Fibroblast of mammary gland (primary cell): ENCODE data around the gene TMEM141.
A peak's percentile ranks its signal among the peaks of the same experiment; 100 is the strongest.
"Not testable (repeated sequence)": the region's sequence is repeated elsewhere in the genome, so short reads cannot be mapped to it uniquely, and the experiment has no call there.

Experiments used
- DNase-seq: peaks from one replicate; pipeline ENCODE4 v3.0.0-alpha.2; 2010; ENCODE audit warnings: low read depth
- H3K4me3 ChIP-seq: 2 replicates; pipeline ENCODE4 v1.5.1; 2011; ENCODE audit warnings: low read depth, mild to moderate bottlenecking, low read length, moderate library complexity; ENCODE audit not compliant: control insufficient read depth
- TF ChIP-seq, protein P1 (sequence below): conservative IDR thresholded peaks from 2 replicates; pipeline ENCODE4 v1.5.1; 2011; ENCODE audit warnings: low read depth, low read length, inconsistent platforms; ENCODE audit not compliant: control insufficient read depth, insufficient read depth

TMEM141 gene

DNA sequence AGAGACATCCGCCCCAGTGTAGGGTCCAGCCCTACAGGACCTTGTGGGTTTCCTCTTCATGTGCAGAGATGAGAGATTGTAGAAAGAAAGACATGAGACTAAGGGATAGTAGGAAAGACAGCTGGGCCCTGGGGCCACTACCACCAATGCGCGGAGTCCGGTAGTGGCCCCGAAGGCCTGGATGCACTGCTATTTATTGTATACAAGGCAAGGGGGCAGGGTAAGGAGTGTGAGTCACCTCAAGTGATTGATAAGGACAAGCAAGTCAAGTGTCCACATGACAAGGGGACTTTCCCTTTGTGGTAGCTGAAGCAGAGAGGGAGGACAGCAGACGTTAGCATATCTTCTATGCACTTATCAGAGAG lies 6.2 kb upstream of the TMEM141 start:
- H3K4me3 ChIP-seq: no peak overlapping the region
- TF ChIP-seq, protein P1, sequence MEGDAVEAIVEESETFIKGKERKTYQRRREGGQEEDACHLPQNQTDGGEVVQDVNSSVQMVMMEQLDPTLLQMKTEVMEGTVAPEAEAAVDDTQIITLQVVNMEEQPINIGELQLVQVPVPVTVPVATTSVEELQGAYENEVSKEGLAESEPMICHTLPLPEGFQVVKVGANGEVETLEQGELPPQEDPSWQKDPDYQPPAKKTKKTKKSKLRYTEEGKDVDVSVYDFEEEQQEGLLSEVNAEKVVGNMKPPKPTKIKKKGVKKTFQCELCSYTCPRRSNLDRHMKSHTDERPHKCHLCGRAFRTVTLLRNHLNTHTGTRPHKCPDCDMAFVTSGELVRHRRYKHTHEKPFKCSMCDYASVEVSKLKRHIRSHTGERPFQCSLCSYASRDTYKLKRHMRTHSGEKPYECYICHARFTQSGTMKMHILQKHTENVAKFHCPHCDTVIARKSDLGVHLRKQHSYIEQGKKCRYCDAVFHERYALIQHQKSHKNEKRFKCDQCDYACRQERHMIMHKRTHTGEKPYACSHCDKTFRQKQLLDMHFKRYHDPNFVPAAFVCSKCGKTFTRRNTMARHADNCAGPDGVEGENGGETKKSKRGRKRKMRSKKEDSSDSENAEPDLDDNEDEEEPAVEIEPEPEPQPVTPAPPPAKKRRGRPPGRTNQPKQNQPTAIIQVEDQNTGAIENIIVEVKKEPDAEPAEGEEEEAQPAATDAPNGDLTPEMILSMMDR: no peak
- no peak for DNase-seq

DNA sequence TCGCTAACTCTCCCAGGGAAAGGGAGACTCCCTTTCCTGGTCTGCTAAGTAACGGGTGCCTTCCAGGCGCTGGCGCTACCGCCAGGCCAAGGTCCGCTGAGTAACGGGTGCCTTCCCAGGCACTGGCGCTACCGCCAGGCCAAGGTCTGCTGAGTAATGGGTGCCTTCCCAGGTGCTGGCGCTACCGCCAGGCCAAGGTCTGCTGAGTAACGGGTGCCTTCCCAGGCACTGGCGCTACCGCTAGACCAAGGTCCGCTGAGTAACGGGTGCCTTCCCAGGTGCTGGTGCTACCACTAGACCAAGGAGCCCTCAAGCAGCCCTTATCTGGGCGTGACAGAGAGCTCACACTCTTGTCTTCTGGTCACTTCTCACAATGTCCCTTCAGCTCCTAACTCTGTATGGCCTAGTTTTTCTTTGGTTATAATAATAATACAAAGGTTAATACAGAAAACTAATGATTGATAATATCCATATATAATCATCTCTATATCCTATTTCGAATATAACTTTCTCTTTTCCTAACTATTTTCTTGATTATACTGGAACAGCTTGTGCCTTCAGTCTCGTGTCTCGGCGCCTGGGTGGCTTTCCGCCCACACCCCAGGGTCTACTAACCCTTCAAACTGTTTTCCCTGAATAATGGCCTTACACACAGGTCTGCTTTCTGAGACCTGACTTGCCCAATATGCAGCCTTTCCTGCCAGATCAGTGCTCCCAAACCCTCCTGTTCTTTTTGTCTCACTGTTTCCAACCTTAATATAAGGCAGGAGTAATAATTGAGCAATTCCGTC lies 5.4 kb upstream of the TMEM141 start:
- not testable (repeated sequence) for DNase-seq, H3K4me3 ChIP-seq

DNA sequence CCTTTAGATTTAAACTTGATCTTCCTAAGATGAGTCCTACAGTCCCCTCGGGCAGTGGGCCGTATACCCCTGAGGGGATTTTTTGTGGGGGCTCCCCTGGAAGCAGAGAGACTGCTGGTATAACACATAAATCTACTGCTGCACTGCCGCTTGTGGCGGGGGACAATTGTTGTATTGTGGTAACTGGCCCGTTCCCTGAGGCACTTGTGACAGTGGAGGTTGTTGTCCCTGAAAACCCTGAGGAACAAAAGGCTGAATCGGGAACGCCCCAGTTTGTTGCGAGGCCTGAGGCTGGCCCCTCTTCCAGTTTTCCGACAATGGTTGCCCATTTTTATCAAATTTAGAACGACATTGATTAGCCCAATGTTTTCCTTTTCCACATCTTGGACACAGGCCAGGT lies 4.7 kb upstream of the TMEM141 start:
- no peak for DNase-seq
- TF ChIP-seq, protein P1: no peak
- no peak overlapping the region for H3K4me3 ChIP-seq

DNA sequence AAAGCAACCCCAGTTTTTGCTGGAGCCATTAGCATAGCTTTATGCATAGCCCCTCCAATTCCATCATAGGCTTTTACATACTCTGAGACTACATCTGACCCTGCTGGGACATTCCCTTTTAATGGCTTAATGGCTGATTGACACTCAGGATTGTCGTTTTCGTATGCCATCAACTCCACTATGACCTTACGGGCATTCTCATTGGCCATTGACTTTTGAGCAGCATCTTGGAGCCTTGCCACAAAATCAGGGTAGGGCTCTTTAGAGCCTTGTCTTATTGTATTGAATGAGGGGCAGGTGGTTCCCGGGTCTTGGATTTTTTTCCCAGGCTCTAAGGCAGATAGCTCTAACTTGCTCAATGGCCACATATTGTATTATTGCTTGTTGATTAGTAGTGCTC lies 4.2 kb upstream of the TMEM141 start:
- H3K4me3 ChIP-seq, DNase-seq: not testable (repeated sequence)

DNA sequence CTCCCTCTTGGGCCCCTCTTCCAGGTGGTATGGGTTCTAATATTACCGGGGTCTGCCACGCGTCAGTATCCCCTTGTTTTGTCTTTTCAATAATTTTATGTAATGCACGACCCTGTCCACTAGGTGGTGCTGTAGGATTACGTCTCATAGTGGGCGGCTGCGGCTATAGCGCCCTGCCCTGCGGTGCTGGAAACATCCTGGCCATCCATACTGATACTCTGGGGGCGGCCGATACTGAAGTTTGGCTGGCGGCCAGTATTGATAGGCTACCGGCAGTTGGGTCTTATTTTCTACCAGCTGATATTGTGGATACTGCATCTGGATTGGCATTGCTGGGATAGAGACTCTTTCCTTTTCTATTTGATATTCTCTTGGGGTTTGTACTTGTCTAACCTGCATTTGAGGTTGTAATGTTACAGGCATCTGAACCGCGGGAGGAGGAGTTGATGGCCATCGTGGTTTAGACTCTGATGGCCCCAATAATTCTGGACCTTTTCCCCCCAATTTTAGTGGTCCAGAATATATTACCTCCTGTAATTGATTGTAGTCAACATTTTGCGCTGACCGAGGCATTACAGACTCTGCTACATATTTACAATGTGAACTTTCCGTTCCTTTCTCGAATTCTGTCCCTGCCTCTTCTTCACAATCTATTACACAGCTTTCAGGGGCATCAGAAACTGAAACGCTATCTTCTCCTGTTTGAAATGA lies 3.3 kb upstream of the TMEM141 start:
- TF ChIP-seq, protein P1: peak; percentile 72

DNA sequence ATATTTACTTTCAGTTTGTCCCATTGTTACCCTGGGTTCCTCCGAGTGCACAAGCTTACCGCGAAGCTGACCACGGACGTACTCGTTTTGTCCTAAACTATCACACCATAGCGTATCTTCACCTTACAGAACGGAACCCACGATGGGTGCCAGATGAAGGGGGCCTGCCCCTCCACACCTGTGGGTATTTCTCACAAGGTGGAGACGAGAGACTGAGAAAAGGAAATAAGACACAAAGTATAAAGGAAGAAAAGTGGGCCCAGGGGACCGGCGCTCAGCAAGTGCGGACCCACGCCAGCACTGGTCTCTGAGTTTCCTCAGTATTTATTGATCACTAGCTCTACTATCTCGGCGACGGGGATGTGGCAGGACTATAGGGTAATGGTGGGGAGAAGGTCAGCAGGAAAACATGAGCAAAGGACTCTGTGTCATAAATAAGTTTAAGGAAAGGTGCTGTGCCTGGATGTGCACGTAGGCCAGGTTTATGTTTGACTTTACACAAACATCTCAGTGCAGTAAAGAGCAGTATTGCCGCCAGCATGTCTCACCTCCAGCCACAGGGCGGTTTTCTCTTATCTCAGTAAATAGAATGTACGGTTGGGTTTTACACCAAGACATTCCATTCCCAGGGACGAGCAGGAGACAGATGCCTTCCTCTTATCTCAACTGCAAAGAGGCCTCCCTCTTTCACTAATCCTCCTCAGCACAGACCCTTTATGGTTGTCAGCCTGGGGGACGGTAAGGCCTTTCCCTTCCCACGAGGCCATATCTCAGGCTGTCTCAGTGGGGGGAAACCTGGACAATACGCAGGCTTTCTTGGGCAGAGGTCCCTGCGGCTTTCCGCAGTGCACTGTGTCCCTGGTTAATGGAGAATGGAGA lies 2.3 kb upstream of the TMEM141 start:
- H3K4me3 ChIP-seq, DNase-seq: not testable (repeated sequence)

More for the DNA sequence above, 3.3 kb upstream of the TMEM141 start:
- H3K4me3 ChIP-seq: no peak overlapping the region
- DNase-seq: peak; percentile 56

DNA sequence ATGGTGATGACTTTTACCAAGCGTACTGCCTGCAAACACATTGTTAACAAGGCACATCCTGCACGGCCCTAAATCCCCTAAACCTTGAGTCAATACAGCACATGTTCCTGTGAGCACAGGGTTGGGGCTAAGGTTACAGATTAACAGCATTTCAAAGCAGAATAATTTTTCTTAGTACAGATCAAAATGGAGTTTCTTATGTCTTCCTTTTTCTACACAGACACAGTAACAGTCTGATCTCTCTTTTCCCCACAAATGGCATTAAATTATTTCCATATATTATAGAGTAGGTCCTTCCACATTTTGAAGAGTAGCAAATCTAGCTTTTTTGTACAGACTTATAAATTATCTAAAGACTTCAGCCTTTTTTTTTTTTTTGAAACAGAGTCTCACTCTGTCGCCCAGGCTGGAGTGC lies 1.6 kb upstream of the TMEM141 start:
- H3K4me3 ChIP-seq: no peak overlapping the region
- no peak for DNase-seq
- TF ChIP-seq, protein P1: no peak

DNA sequence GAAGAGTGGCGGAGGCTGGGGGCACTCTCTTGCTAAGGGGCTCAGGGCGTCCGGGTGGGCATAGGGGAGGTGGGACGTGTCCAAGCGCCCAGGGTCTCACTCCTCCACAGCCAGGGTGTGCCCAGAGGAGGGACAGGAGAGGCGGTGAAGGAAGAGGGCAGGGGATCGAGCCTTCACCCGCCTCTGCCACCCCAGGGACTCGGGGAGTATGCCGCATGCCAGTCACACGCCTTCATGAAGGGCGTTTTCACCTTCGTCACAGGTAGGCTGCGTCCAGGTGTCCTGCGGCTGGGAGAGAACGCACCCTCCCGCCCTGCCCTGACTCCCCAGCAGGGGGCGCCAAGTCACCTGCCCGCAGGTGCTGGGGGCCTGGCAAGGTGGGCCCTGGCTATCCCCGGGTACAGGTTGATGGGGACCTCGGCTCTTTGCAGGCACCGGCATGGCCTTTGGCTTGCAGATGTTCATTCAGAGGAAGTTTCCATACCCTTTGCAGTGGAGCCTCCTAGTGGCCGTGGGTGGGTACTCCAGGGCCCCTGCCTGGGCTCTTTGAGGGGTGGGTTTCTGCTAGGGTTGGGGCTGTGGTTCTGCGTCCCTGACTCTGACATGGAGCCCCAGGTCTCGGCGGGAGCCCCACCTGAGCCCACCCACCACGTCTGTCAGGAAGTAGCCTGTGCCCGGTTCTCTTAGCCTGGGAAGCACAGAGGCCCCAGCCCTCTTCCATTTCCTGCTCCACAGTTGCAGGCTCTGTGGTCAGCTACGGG lies 552 bp downstream of the TMEM141 start:
- peak overlapping the region; percentile 81 for H3K4me3 ChIP-seq
- TF ChIP-seq, protein P1: peak; percentile 82
- peak; percentile 15 for DNase-seq
